ENCODE data around the gene CARS1.

DNA sequence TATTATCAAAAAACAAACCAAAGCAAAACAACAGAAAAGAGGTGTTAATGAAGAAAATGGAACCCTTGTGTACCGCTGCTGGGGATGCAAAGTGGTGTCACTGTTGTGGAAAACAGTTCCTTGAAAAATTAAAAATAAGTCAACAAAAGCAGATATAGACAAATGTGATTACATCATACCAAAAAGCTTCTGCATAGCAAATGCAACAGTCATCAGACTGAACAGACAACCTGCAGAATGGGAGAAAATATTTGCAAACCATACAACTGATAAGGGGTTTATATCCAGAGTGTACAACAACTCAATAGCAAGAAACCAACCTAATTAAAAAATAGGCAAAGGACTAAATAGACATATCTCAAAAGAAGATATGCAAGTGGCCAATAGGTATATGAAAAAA lies 22.9 kb upstream of the CARS1 start:
- TF ChIP-seq, protein P1, sequence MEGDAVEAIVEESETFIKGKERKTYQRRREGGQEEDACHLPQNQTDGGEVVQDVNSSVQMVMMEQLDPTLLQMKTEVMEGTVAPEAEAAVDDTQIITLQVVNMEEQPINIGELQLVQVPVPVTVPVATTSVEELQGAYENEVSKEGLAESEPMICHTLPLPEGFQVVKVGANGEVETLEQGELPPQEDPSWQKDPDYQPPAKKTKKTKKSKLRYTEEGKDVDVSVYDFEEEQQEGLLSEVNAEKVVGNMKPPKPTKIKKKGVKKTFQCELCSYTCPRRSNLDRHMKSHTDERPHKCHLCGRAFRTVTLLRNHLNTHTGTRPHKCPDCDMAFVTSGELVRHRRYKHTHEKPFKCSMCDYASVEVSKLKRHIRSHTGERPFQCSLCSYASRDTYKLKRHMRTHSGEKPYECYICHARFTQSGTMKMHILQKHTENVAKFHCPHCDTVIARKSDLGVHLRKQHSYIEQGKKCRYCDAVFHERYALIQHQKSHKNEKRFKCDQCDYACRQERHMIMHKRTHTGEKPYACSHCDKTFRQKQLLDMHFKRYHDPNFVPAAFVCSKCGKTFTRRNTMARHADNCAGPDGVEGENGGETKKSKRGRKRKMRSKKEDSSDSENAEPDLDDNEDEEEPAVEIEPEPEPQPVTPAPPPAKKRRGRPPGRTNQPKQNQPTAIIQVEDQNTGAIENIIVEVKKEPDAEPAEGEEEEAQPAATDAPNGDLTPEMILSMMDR (IDR thresholded peaks at IDR 0.05; ENCODE audit: low read depth, low read length, poor library complexity, severe bottlenecking): no peak
- no peak for TF ChIP-seq EZH2phosphoT487 (IDR thresholded peaks at IDR 0.05; ENCODE audit: borderline replicate concordance, low read length)

All from DOHH2 (cell line).